GM12878 (cell line): ENCODE data around the gene TAS1R2. TPM values are rescaled to one million over a fixed set of nuclear protein-coding genes. Genes with fewer than 3 reads are reported as not detected.

Experiments
- ATAC-seq: fragments of 200-7000 bp; cut with Tn5 transposase; 3 replicates; pipeline ENCODE4 v1.9.1; 2020; ENCODE audit warnings: mild to moderate bottlenecking, moderate library complexity
- BruUV-seq: library from RNA; stranded (reverse); fragments of 400-500 nt; replicated peaks from 2 replicates; lab custom pipeline; 2021; lab: Mats Ljungman, UMichigan
- CTCF ChIA-PET: fragments of 300-600 bp; sonication (Branson Sonifier 250); formaldehyde crosslinking; extraction: SDS; loops from one replicate; lab custom pipeline; 2021; ENCODE audit warnings: inconsistent platforms; lab: Yijun Ruan, JAX
- POLR2A ChIA-PET: fragments of 350-600 bp; formaldehyde crosslinking; extraction: SDS; loops from one replicate; lab custom pipeline; 2021; ENCODE audit warnings: inconsistent platforms; lab: Charles Lee
- RAD21 ChIA-PET: fragments of 300-600 bp; sonication (Branson Sonifier 250); formaldehyde crosslinking; loops from one replicate; lab custom pipeline; 2023; ENCODE audit warnings: antibody characterized with exemption; ENCODE audit not compliant: unreplicated experiment; lab: Charles Lee
- SMC1A ChIA-PET: fragments of 300-600 bp; sonication (Branson Sonifier 250); formaldehyde crosslinking; loops from one replicate; lab custom pipeline; 2023; ENCODE audit not compliant: unreplicated experiment, uncharacterized antibody; lab: Charles Lee
- DNase-seq: peaks from one replicate; pipeline ENCODE4 v3.0.0-alpha.2; 2011; ENCODE audit warnings: low read depth, low spot score
- FAIRE-seq: peaks from 3 replicates; lab custom pipeline; 2011; peaks lifted over from hg19 to GRCh38; lab: Jason Lieb, UNC
- H2AFZ ChIP-seq: 2 replicates; pipeline ENCODE4 v1.6.0; 2011; ENCODE audit warnings: low read depth, low read length, control low read depth; ENCODE audit not compliant: control insufficient read depth
- H3K27ac ChIP-seq: 2 replicates; pipeline ENCODE4 v1.5.1; 2011; ENCODE audit warnings: control low read depth; ENCODE audit not compliant: control insufficient read depth, insufficient read depth
- H3K27me3 ChIP-seq, 2 experiments: replicated peaks in 1 of 2; 2 replicates each; pipeline versions ENCODE4 v1.6.0 to v1.6.1; 2011; ENCODE audit warnings: low read length in 1 of 2; ENCODE audit not compliant: control insufficient read depth in 2 of 2, insufficient read depth in 2 of 2
- H3K36me3 ChIP-seq, 2 experiments: 2 replicates each; pipeline ENCODE4 v1.5.1; 2011; ENCODE audit warnings: low read length in 1 of 2; ENCODE audit not compliant: control insufficient read depth in 2 of 2, insufficient read depth in 2 of 2
- H3K4me1 ChIP-seq: 2 replicates; pipeline ENCODE4 v1.6.1; 2011; ENCODE audit warnings: mild to moderate bottlenecking, low read length, moderate library complexity, mixed read lengths; ENCODE audit not compliant: control insufficient read depth, insufficient read depth
- H3K4me2 ChIP-seq: 2 replicates; pipeline ENCODE4 v1.6.0; 2011; ENCODE audit warnings: control low read depth; ENCODE audit not compliant: control insufficient read depth, insufficient read depth
- H3K4me3 ChIP-seq: fragments of 200-600 bp; sonication (generic); 2 replicates; pipeline ENCODE4 v1.5.1; 2016
- H3K79me2 ChIP-seq: 2 replicates; pipeline ENCODE4 v1.6.0; 2011; ENCODE audit warnings: low read length; ENCODE audit not compliant: control insufficient read depth, insufficient read depth
- H3K9ac ChIP-seq: 2 replicates; pipeline ENCODE4 v1.8.0; 2011; ENCODE audit warnings: low read length, control low read depth, mixed read lengths; ENCODE audit not compliant: control insufficient read depth, insufficient read depth
- H3K9me3 ChIP-seq: replicated peaks from 3 replicates; pipeline ENCODE4 v1.5.1; 2011; ENCODE audit warnings: mild to moderate bottlenecking, low read length; ENCODE audit not compliant: control insufficient read depth, insufficient read depth
- H4K20me1 ChIP-seq: 2 replicates; pipeline ENCODE4 v1.6.0; 2011; ENCODE audit not compliant: control insufficient read depth, insufficient read depth
- CTCF ChIP-seq, 3 experiments: IDR thresholded peaks in 2 of 3; conservative IDR thresholded peaks in 1 of 3; 2 replicates each; pipeline ENCODE4 v1.5.1; 2011; ENCODE audit warnings: low read depth in 3 of 3, low read length in 3 of 3, mild to moderate bottlenecking in 3 of 3, control low read depth in 2 of 3, moderate library complexity in 2 of 3, inconsistent platforms in 1 of 3, mixed read lengths in 1 of 3; ENCODE audit not compliant: control insufficient read depth in 2 of 3, insufficient read depth in 1 of 3; ENCODE audit errors: extremely low read depth in 1 of 3
- EZH2 ChIP-seq: IDR thresholded peaks from 2 replicates; pipeline ENCODE4 v1.6.1; 2012; ENCODE audit warnings: low read depth, mild to moderate bottlenecking, control low read depth, inconsistent platforms, low read length, borderline replicate concordance; ENCODE audit not compliant: control insufficient read depth
- GATAD2B ChIP-seq: fragments of 450-650 bp; conservative IDR thresholded peaks from 2 replicates; pipeline ENCODE4 v1.6.1; 2017; ENCODE audit warnings: low read depth, mild to moderate bottlenecking, moderate library complexity
- NR2F1 ChIP-seq: fragments of 450-650 bp; conservative IDR thresholded peaks from 2 replicates; pipeline ENCODE4 v1.6.1; 2017; ENCODE audit warnings: mild to moderate bottlenecking
- RAD21 ChIP-seq: IDR thresholded peaks from 2 replicates; pipeline ENCODE4 v1.6.1; 2011; ENCODE audit warnings: mild to moderate bottlenecking, low read depth, low read length, moderate library complexity; ENCODE audit not compliant: insufficient read depth
- RBBP5 ChIP-seq: fragments of 200-600 bp; sonication (generic); conservative IDR thresholded peaks from 2 replicates; pipeline ENCODE4 v1.6.1; 2016
- SMC3 ChIP-seq: IDR thresholded peaks from 2 replicates; pipeline ENCODE4 v1.6.1; 2011; ENCODE audit warnings: low read length, improper control_type of control experiment, borderline replicate concordance
- SREBF2 ChIP-seq: IDR thresholded peaks from 2 replicates; pipeline ENCODE4 v1.6.1; 2012; ENCODE audit warnings: mild to moderate bottlenecking, low read length
- SRF ChIP-seq, 2 experiments: IDR thresholded peaks; 2 replicates each; pipeline ENCODE4 v1.6.1; 2011; ENCODE audit warnings: low read depth in 2 of 2, low read length in 2 of 2, mild to moderate bottlenecking in 1 of 2, moderate library complexity in 1 of 2
- TARDBP ChIP-seq: IDR thresholded peaks from 2 replicates; pipeline ENCODE4 v1.6.1; 2016; ENCODE audit warnings: borderline replicate concordance
- TCF3 ChIP-seq: IDR thresholded peaks from 2 replicates; pipeline ENCODE4 v1.6.1; 2012; ENCODE audit warnings: low read depth, mild to moderate bottlenecking, low read length, borderline replicate concordance; ENCODE audit not compliant: insufficient read depth
- ZSCAN29 ChIP-seq: fragments of 450-650 bp; IDR thresholded peaks from 2 replicates; pipeline ENCODE4 v1.6.1; 2017; ENCODE audit warnings: mild to moderate bottlenecking, moderate library complexity
- WGBS: methylation state at CpG from one replicate; pipeline ENCODE4 v1.1.6; 2016; ENCODE audit warnings: low lambda C conversion rate; ENCODE audit not compliant: insufficient replicate concordance, insufficient coverage; ENCODE audit errors: missing lambda C conversion rate; 5-methylcytosine and 5-hydroxymethylcytosine counted together
- in situ Hi-C: fragments of 300-500 bp; cut with MboI; formaldehyde crosslinking; loops from 9 replicates; pipeline ENCODE4 v1.14.3; 2018; ENCODE audit warnings: mixed read lengths
- intact Hi-C: fragments of 100-400 bp; cut with micrococcal nuclease; formaldehyde crosslinking; loops from one replicate; pipeline ENCODE4 v1.14.2; 2022; ENCODE audit not compliant: unreplicated experiment
- polyA plus RNA-seq, 11 experiments: library from polyadenylated mRNA; depleted of rRNA in 4 of 11; unstranded in 6 of 11; stranded (reverse) in 5 of 11; fragments of >200 nt; fragmentation: Nextera tagmentation in 4 of 11; fragmentation: Illumina TruSeq in 1 of 11; extraction: Ambion mirVana in 4 of 11; extraction: Trizol in 1 of 11; gene quantifications; 1 replicate in 1 of 11; 2 replicates in 10 of 11; pipeline versions ENCODE4 v1.2.1 to v1.2.3, GENCODE V29; 2011 to 2016; ENCODE audit warnings: inconsistent platforms in 2 of 11, missing spikeins in 2 of 11, low read depth in 1 of 11
- total RNA-seq, 4 experiments: library from RNA; depleted of rRNA in 3 of 4; stranded (reverse); fragments of >200 nt in 3 of 4; fragmentation: Illumina TruSeq in 1 of 4; extraction: Trizol in 1 of 4; gene quantifications; 2 replicates each; pipeline versions ENCODE4 v1.2.1 to v1.2.3, GENCODE V29; 2013 to 2021

TAS1R2 gene
- total and polyA plus RNA-seq, 10 of the 15 experiments (the other 5 are each of a cell fraction or from before 2014, with no cell fraction given): not detected

GRCh38 chr1:18823438-18823837 lies 36.0 kb downstream of the TAS1R2 start (continued):
- TF ChIP-seq NR2F1: no peak
- TF ChIP-seq RBBP5: no peak
- no peak for TF ChIP-seq SRF (IDR thresholded peaks at IDR 0.05; ENCODE audit: low read depth in 2 of 2, low read length in 2 of 2)
- no peak for TF ChIP-seq GATAD2B
- no peak for TF ChIP-seq SREBF2

- Histone ChIP-seq H3K9ac (no peak overlapping the region), H3K4me3 (no peak overlapping the region), H2AFZ (no peak overlapping the region), H3K27ac (no peak overlapping the region), H3K4me2 (no peak overlapping the region), H3K79me2 (no peaks in the 10 kb centered on the region), H3K36me3 (no peaks in the 10 kb centered on the region), H3K27me3 (peaks cover 0 to 2% of the 10 kb centered on the region in 2 experiments; a peak in 2 of 4 replicates), H4K20me1 (no peaks in the 10 kb centered on the region), H3K9me3 (no peaks in the 10 kb centered on the region), H3K4me1 (no peaks in the 10 kb centered on the region)
- BruUV-seq: no TSS peak
- 24% methylated on average over 22 of the region's 22 CpGs for WGBS
- intact Hi-C loops: loop anchor here (1.0 kb wide), 1 partner anchor 224 kb away; no protein-coding TSS in a partner anchor
- FAIRE-seq (no peak), DNase-seq (no peak), ATAC-seq (peak; percentile 89)
- RAD21 ChIA-PET: no interaction called here
- POLR2A ChIA-PET: no interaction called here
- SMC1A ChIA-PET: interaction anchor here (0.7 kb wide), 1 partner anchor 141 kb away, joined by 3 read pairs; no protein-coding TSS in a partner anchor
- no peak for TF ChIP-seq EZH2
- no peak for TF ChIP-seq ZSCAN29
- TF ChIP-seq CTCF (IDR thresholded peaks at IDR 0.05 in 2 of 3, conservative IDR thresholded peaks at IDR 0.05 in 1 of 3; ENCODE audit: control insufficient read depth in 2 of 3, extremely low read depth in 1 of 3, insufficient read depth in 1 of 3, low read depth in 3 of 3, low read length in 3 of 3): peak; percentile 85 to 97 (median 95); a peak in 5 of 6 replicates
- TF ChIP-seq TCF3: 0 out of 2 replicates have a peak, but pooled peaks have one; percentile 36
- TF ChIP-seq TARDBP: no peak
- TF ChIP-seq RAD21: peak; percentile 69
- TF ChIP-seq SMC3: peak; percentile 77
- in situ Hi-C loops: loop anchor here (5.0 kb wide), 1 partner anchor 219 kb away; no protein-coding TSS in a partner anchor
- CTCF ChIA-PET: interaction anchor here (0.7 to 1.9 kb wide), 8 partner anchors 11 to 227 kb away, joined by 3 to 12 read pairs (median 4); no protein-coding TSS in a partner anchor
Observed at GRCh38 chr1:18820791-18821641, 38.4 kb downstream of the TAS1R2 start.
